NT2/D1 (cell line): ENCODE results near the gene REV1.

Source experiments
- SUZ12 ChIP-seq: IDR thresholded peaks from 2 replicates; pipeline ENCODE4 v1.6.1; 2011; ENCODE audit not compliant: insufficient read length, insufficient read depth; ENCODE audit errors: extremely low read depth
- YY1 ChIP-seq: IDR thresholded peaks from 2 replicates; pipeline ENCODE4 v1.6.1; 2011; ENCODE audit not compliant: insufficient read length, insufficient read depth
- ZNF274 ChIP-seq: IDR thresholded peaks from 2 replicates; pipeline ENCODE4 v1.6.1; 2011; ENCODE audit warnings: mild to moderate bottlenecking, low read depth, low read length

DNA sequence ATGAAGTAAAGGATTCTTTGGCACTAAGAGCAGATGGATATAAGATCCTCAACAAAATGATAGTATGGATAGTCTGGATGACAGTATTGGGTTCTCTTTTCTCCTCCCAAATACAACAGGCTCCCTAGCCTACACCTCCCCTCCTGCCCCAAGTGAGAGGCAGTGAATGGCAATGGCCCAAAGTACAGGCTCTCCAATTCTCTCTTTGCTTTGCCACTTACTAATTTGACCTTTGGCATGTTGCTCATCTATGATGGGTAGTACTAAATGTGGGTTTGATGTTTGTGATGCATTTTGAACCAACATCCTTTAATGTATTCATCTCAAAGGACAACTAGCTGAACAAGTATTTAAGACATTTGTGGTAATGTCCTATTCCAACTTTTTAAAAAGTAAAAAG, 86.7 kb downstream of the REV1 start:
- TF ChIP-seq ZNF274 = no peak
- no peak for TF ChIP-seq YY1
- TF ChIP-seq SUZ12 = no peak
